Measurements from ENCODE around the gene RFC5. TPM values are rescaled to one million over a fixed set of nuclear protein-coding genes. Genes with fewer than 3 reads are reported as not detected.

The RFC5 gene
- total RNA-seq, 1 experiment from 2014 or later: 78.6 TPM

DNA sequence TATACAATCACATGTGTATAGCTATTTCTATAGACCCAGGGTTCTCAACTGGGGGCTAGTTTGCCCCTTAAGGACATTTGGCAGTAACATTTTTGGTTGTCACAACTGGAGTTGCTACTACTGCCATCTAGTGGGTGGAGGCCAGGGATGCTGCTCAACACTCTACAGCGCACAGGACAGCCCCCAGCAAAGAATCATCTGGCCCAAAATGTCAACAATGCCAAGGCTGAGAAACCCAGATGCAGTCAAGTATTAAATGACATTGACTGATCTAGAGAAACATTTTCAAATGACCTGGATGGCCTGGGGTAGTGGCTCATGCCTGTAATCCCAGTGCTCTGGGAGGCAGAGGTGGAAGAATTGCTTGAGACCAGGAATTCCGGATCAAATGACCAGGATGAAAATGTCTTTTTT is 38.6 kb downstream of the RFC5 start (continued):
- TF ChIP-seq, protein P1, sequence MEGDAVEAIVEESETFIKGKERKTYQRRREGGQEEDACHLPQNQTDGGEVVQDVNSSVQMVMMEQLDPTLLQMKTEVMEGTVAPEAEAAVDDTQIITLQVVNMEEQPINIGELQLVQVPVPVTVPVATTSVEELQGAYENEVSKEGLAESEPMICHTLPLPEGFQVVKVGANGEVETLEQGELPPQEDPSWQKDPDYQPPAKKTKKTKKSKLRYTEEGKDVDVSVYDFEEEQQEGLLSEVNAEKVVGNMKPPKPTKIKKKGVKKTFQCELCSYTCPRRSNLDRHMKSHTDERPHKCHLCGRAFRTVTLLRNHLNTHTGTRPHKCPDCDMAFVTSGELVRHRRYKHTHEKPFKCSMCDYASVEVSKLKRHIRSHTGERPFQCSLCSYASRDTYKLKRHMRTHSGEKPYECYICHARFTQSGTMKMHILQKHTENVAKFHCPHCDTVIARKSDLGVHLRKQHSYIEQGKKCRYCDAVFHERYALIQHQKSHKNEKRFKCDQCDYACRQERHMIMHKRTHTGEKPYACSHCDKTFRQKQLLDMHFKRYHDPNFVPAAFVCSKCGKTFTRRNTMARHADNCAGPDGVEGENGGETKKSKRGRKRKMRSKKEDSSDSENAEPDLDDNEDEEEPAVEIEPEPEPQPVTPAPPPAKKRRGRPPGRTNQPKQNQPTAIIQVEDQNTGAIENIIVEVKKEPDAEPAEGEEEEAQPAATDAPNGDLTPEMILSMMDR (IDR thresholded peaks at IDR 0.05 in 2 of 3, conservative IDR thresholded peaks at IDR 0.05 in 1 of 3; ENCODE audit: borderline replicate concordance in 1 of 3, insufficient read depth in 1 of 3, low read depth in 2 of 3, low read length in 2 of 3): peak in 2 of 3 experiments; percentile 87 to 88; a peak in 5 of 6 replicates

DNA sequence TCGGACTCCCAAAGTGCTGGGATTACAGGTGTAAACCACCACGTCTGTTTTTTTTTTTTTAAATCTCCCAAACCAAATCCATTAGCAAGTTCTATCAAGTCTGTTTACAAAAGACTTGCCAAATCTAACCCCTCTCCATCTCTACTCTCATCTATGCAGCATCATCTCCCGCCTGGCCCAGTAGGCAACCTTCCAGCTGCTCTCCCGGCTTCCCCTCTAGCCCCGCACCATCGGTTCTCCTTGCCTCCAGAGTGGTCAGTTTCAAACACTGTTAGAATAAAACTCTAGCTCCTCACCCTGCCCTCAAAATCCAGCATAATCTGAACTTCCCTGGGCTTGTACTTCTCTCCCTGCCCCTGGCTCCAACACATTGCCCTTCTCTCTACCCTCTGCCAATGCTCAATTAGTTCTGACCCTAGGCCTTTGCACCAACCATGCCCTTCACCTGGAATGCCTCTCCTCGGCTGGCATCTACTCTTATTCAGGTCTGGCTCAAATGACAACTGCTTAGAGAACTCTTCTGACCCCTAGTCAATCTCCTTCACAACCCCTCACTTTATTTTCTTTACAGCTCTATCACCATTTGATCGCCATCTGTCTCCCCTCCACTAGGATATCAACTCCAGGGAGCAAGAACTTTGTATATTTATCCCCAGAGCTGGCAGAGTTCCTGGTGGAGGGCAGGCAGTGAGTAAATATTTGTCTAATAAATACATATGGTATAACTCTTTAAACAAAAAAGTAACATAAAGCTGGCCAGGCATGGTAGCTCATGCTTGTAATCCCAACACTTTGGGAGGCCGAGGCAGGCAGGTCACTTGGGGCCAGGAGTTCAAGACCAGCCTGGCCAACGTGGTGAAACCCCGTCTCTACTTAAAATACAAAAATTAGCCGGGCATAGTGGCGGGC is 39.6 kb downstream of the RFC5 start:
- ATAC-seq: no peak
- ChIA-PET POLR2A (no interaction called here), CTCF (interaction anchor here (0.6 to 1.5 kb wide), 5 partner anchors 22 to 182 kb away, joined by 3 to 4 read pairs (median 3); no protein-coding TSS in a partner anchor), RAD21 (ENCODE audit: low non-redundant PET in 1 of 2, low total read pairs in 2 of 2, uncharacterized antibody in 2 of 2, unreplicated experiment in 2 of 2) (no interaction called here)
- no peak for DNase-seq (ENCODE audit: low read depth, low spot score)
- H3K79me2 ChIP-seq (ENCODE audit: insufficient read depth, low read length): peaks cover 47% of the 10 kb centered on the region
- intact Hi-C loops (cut with micrococcal nuclease): no loop called here
- H4K20me1 ChIP-seq (ENCODE audit: insufficient read depth): no peaks in the 10 kb centered on the region
- H3K9me2 ChIP-seq (ENCODE audit: insufficient read depth): no peaks in the 10 kb centered on the region
- H3K9ac ChIP-seq (ENCODE audit: low read length): no peak overlapping the region
- H3K4me2 ChIP-seq (ENCODE audit: low read length): no peak overlapping the region
- H3K27ac ChIP-seq (ENCODE audit: low read depth, low read length): peak overlapping the region; percentile 24; the same call in 1 of the 2 replicates
- H3K4me3 ChIP-seq (replicated peaks in 1 of 2; ENCODE audit: low read depth in 1 of 2, low read length in 2 of 2): no peak overlapping the region
- no TSS peak for BruUV-seq (replicated peaks)
- no peak overlapping the region for H2AFZ ChIP-seq (ENCODE audit: low read depth, low read length, poor library complexity, severe bottlenecking)
- no peaks in the 10 kb centered on the region for H3K27me3 ChIP-seq (ENCODE audit: insufficient read depth, low read length)
- peaks cover 39 to 67% of the 10 kb centered on the region in 2 experiments for H3K4me1 ChIP-seq (ENCODE audit: control insufficient read depth in 1 of 2, insufficient read depth in 2 of 2, low read length in 2 of 2)
- no peaks in the 10 kb centered on the region for H3K9me3 ChIP-seq (ENCODE audit: control insufficient read depth in 1 of 2, insufficient read depth in 1 of 2, low read depth in 1 of 2, low read length in 2 of 2)
- H3K36me3 ChIP-seq (ENCODE audit: control insufficient read depth in 1 of 2, insufficient read depth in 2 of 2, low read length in 2 of 2): no peaks in the 10 kb centered on the region
- TF ChIP-seq, protein P2, sequence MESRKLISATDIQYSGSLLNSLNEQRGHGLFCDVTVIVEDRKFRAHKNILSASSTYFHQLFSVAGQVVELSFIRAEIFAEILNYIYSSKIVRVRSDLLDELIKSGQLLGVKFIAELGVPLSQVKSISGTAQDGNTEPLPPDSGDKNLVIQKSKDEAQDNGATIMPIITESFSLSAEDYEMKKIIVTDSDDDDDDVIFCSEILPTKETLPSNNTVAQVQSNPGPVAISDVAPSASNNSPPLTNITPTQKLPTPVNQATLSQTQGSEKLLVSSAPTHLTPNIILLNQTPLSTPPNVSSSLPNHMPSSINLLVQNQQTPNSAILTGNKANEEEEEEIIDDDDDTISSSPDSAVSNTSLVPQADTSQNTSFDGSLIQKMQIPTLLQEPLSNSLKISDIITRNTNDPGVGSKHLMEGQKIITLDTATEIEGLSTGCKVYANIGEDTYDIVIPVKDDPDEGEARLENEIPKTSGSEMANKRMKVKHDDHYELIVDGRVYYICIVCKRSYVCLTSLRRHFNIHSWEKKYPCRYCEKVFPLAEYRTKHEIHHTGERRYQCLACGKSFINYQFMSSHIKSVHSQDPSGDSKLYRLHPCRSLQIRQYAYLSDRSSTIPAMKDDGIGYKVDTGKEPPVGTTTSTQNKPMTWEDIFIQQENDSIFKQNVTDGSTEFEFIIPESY (IDR thresholded peaks at IDR 0.05; ENCODE audit: extremely low read depth, insufficient replicate concordance, low read length): no peak
- TF ChIP-seq ELF1 (IDR thresholded peaks at IDR 0.05; ENCODE audit: borderline replicate concordance, low read depth): no peak
- no peak for TF ChIP-seq RAD21 (IDR thresholded peaks at IDR 0.05; ENCODE audit: low read depth)
- TF ChIP-seq TCF7L2 (IDR thresholded peaks at IDR 0.05; ENCODE audit: borderline replicate concordance, extremely low read depth, insufficient read depth, insufficient read length): no peak
- no peak for TF ChIP-seq REST (IDR thresholded peaks at IDR 0.05; ENCODE audit: low read depth)
- TF ChIP-seq, protein P1 (IDR thresholded peaks at IDR 0.05 in 2 of 3, conservative IDR thresholded peaks at IDR 0.05 in 1 of 3; ENCODE audit: borderline replicate concordance in 1 of 3, insufficient read depth in 1 of 3, low read depth in 2 of 3, low read length in 2 of 3): no peak
- no peak for TF ChIP-seq JUND (IDR thresholded peaks at IDR 0.05)
- TF ChIP-seq SIN3A (IDR thresholded peaks at IDR 0.05; ENCODE audit: low read depth): no peak
- TF ChIP-seq POLR2AphosphoS5 (IDR thresholded peaks at IDR 0.05; ENCODE audit: low read depth, low read length): no peak
- no peak for TF ChIP-seq EZH2 (IDR thresholded peaks at IDR 0.05)
- TF ChIP-seq, protein P3, sequence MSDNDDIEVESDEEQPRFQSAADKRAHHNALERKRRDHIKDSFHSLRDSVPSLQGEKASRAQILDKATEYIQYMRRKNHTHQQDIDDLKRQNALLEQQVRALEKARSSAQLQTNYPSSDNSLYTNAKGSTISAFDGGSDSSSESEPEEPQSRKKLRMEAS (IDR thresholded peaks at IDR 0.05): no peak
